Measurements from ENCODE around the gene IL17RC. TPM values are rescaled to one million over a fixed set of nuclear protein-coding genes. Genes with fewer than 3 reads are reported as not detected.

Gene IL17RC
- total and polyA plus RNA-seq, 2 of the 4 experiments (the other 2 are of a cell fraction) = 20.8 to 28.3 TPM

- H3K23ac ChIP-seq (ENCODE audit: low read depth, low read length) = 0 out of 2 replicates have a peak overlapping the region, but pooled peaks have one; percentile 55
- H3K4me1 ChIP-seq (ENCODE audit: control insufficient read depth, insufficient read depth, low read length) = peaks cover 10% of the 10 kb centered on the region; the same call in 1 of the 2 replicates
- no peaks in the 10 kb centered on the region; the same call in 1 of the 2 replicates for H4K20me1 ChIP-seq (ENCODE audit: insufficient read depth, low read length)
- WGBS, 2 experiments (ENCODE audit: extremely low coverage in 2 of 2, insufficient read length in 1 of 2) = 28% methylated on average over 42 of the region's 86 CpGs; no CpG with 5 or more reads in 1 of the 2 experiments
- peak overlapping the region; percentile 51 for H4K5ac ChIP-seq (ENCODE audit: low read depth, low read length)
- no peaks in the 10 kb centered on the region for H3K79me1 ChIP-seq (ENCODE audit: low read depth in 1 of 2, low read length in 2 of 2)
- no peak overlapping the region for H3K56ac ChIP-seq (ENCODE audit: extremely low read depth, insufficient read depth, low read length)
- H3K9ac ChIP-seq (ENCODE audit: low read depth, low read length) = peak overlapping the region; percentile 23
- H3K27me3 ChIP-seq (ENCODE audit: control insufficient read depth, insufficient read depth, low read length) = no peaks in the 10 kb centered on the region
- no peak overlapping the region for H2BK20ac ChIP-seq (ENCODE audit: low read depth, low read length)
- peak overlapping the region; percentile 79 for H3K4me2 ChIP-seq (ENCODE audit: low read depth, low read length)
- CTCF ChIA-PET = interaction anchor here (0.6 to 1.5 kb wide), 7 partner anchors 8 to 227 kb away, joined by 3 to 14 read pairs (median 3); partner anchors contain the start of genes CRELD1 and RPUSD3
- no peak overlapping the region; the same call in 1 of the 2 replicates for H3K18ac ChIP-seq (ENCODE audit: low read depth, low read length)
- peaks cover 8% of the 10 kb centered on the region; the same call in 1 of the 2 replicates for H3K9me1 ChIP-seq (ENCODE audit: insufficient read depth, low read length)
- no peaks in the 10 kb centered on the region for H3K9me3 ChIP-seq (ENCODE audit: control insufficient read depth, insufficient read depth, low read length)
- intact Hi-C loops (cut with micrococcal nuclease) = no loop called here
- H4K8ac ChIP-seq (ENCODE audit: low read depth in 2 of 2, low read length in 2 of 2) = peak overlapping the region in 1 of 2 experiments; percentile 86; a peak in 3 of 4 replicates
- POLR2A ChIA-PET (ENCODE audit: unreplicated experiment) = interaction anchor here (0.5 kb wide), 1 partner anchor 103 kb away, joined by 3 read pairs; the partner anchor contains the start of gene RPUSD3
- BruUV-seq (replicated peaks) = no TSS peak
- no peak overlapping the region for H2BK15ac ChIP-seq (ENCODE audit: low read depth, low read length)
- TF ChIP-seq USF2 (IDR thresholded peaks at IDR 0.05; ENCODE audit: low read depth, low read length) (no peak), RAD21 (IDR thresholded peaks at IDR 0.05; ENCODE audit: low read length) (peak; percentile 39), SMC3 (IDR thresholded peaks at IDR 0.05; ENCODE audit: low read depth, low read length) (peak; percentile 41), CTCF (conservative IDR thresholded peaks at IDR 0.05; ENCODE audit: low read depth, low read length) (peak; percentile 42), MXI1 (IDR thresholded peaks at IDR 0.05; ENCODE audit: borderline replicate concordance, low read depth, low read length) (peak; percentile 59; the same call in 1 of the 2 replicates), NFE2L2 (IDR thresholded peaks at IDR 0.05; ENCODE audit: low read depth, low read length) (no peak)
- no peak overlapping the region for H3K14ac ChIP-seq (replicated peaks; ENCODE audit: low read depth, low read length)
- peak overlapping the region; percentile 49 for H3K4me3 ChIP-seq (ENCODE audit: insufficient read depth, low read depth, low read length)
- DNase-seq (peak; percentile 33), ATAC-seq (ENCODE audit: low read depth) (peak; percentile 57)
- peak overlapping the region; percentile 43; the same call in 1 of the 2 replicates for H4K91ac ChIP-seq (ENCODE audit: insufficient read depth, low read depth, low read length)
- peak overlapping the region; percentile 92 for H2AK9ac ChIP-seq (replicated peaks; ENCODE audit: low read depth, low read length, poor library complexity)
- dilution Hi-C loops (cut with HindIII; ENCODE audit: low sequenced_read_pairs, unreplicated experiment) = no loop called here
- peak overlapping the region; percentile 19 for H2BK120ac ChIP-seq (ENCODE audit: low read depth, low read length)
- H3K36me3 ChIP-seq (ENCODE audit: control insufficient read depth, insufficient read depth, low read length) = peaks cover 5% of the 10 kb centered on the region; the same call in 1 of the 2 replicates
- H3K27ac ChIP-seq (ENCODE audit: insufficient read depth, low read length) = no peak overlapping the region; the same call in 1 of the 2 replicates
- peak overlapping the region; percentile 93 for H2AFZ ChIP-seq (replicated peaks; ENCODE audit: low read length, poor library complexity)
- H2BK5ac ChIP-seq (ENCODE audit: low read depth, low read length, poor library complexity, severe bottlenecking) = no peak overlapping the region
- H3K4ac ChIP-seq (ENCODE audit: low read depth, low read length) = peak overlapping the region; percentile 78
- in situ Hi-C loops (cut with MboI; ENCODE audit: low sequenced_read_pairs) = no loop called here
- H2AK5ac ChIP-seq (ENCODE audit: low read depth, low read length) = peak overlapping the region; percentile 71; the same call in 1 of the 2 replicates
Observed at GRCh38 chr3:9947025-9947995, 30.4 kb downstream of the IL17RC start.
